Keratinocyte (primary cell): ENCODE results near the gene TXNL4A. TPM values are rescaled to one million over a fixed set of nuclear protein-coding genes. Genes with fewer than 3 reads are reported as not detected.

Experiments used
- DNase-seq: peaks from one replicate; pipeline ENCODE4 v3.0.0-alpha.2; 2011; ENCODE audit warnings: low read depth, missing footprints, low spot score
- FAIRE-seq: peaks from 2 replicates; lab custom pipeline; 2011; peaks lifted over from hg19 to GRCh38; lab: Jason Lieb, UNC
- H2AFZ ChIP-seq: 2 replicates; pipeline ENCODE4 v1.6.0; 2012; ENCODE audit warnings: low read length, control low read depth, inconsistent platforms; ENCODE audit not compliant: control insufficient read depth
- H3K27ac ChIP-seq: 2 replicates; pipeline ENCODE4 v1.5.1; 2011; ENCODE audit warnings: low read length; ENCODE audit not compliant: control insufficient read depth, insufficient read depth
- H3K27me3 ChIP-seq: 3 replicates; pipeline ENCODE4 v1.6.0; 2011; ENCODE audit warnings: low read length; ENCODE audit not compliant: control insufficient read depth, insufficient read depth; ENCODE audit errors: extremely low read depth
- H3K36me3 ChIP-seq, 2 experiments: 2 replicates in 1 of 2; 3 replicates in 1 of 2; pipeline ENCODE4 v1.5.1; 2011; ENCODE audit warnings: low read length in 2 of 2, mild to moderate bottlenecking in 1 of 2; ENCODE audit not compliant: control insufficient read depth in 2 of 2, insufficient read depth in 2 of 2; ENCODE audit errors: extremely low read depth in 1 of 2
- H3K4me1 ChIP-seq: 3 replicates; pipeline ENCODE4 v1.5.1; 2011; ENCODE audit warnings: low read length; ENCODE audit not compliant: control insufficient read depth, insufficient read depth; ENCODE audit errors: extremely low read depth
- H3K4me2 ChIP-seq: 3 replicates; pipeline ENCODE4 v1.6.0; 2011; ENCODE audit warnings: low read depth, low read length; ENCODE audit not compliant: control insufficient read depth, insufficient read depth; ENCODE audit errors: extremely low read depth
- H3K4me3 ChIP-seq, 3 experiments: fragments of 200-600 bp in 1 of 3; sonication (generic) in 1 of 3; 2 replicates in 2 of 3; 3 replicates in 1 of 3; pipeline ENCODE4 v1.5.1; 2011 to 2016; ENCODE audit warnings: low read length in 3 of 3, mild to moderate bottlenecking in 3 of 3, control low read depth in 2 of 3, inconsistent platforms in 1 of 3, low read depth in 1 of 3, mixed read lengths in 1 of 3, mixed run types in 1 of 3, moderate library complexity in 1 of 3; ENCODE audit not compliant: control insufficient read depth in 2 of 3, insufficient read depth in 2 of 3; ENCODE audit errors: extremely low read depth in 1 of 3
- H3K79me2 ChIP-seq: 2 replicates; pipeline ENCODE4 v1.6.0; 2012; ENCODE audit warnings: low read length; ENCODE audit not compliant: control insufficient read depth, insufficient read depth
- H3K9ac ChIP-seq: 3 replicates; pipeline ENCODE4 v1.6.0; 2011; ENCODE audit warnings: low read length; ENCODE audit not compliant: control insufficient read depth, insufficient read depth; ENCODE audit errors: extremely low read depth
- H3K9me1 ChIP-seq: 3 replicates; pipeline ENCODE4 v1.6.0; 2011; ENCODE audit warnings: low read length; ENCODE audit not compliant: control insufficient read depth, insufficient read depth; ENCODE audit errors: extremely low read depth
- H3K9me3 ChIP-seq: 2 replicates; pipeline ENCODE4 v1.5.1; 2012; ENCODE audit warnings: low read depth, low read length; ENCODE audit not compliant: control insufficient read depth
- H4K20me1 ChIP-seq: 3 replicates; pipeline ENCODE4 v1.6.0; 2011; ENCODE audit warnings: low read length; ENCODE audit not compliant: control insufficient read depth, insufficient read depth; ENCODE audit errors: extremely low read depth
- EZH2 ChIP-seq: IDR thresholded peaks from one replicate; pipeline ENCODE4 v1.6.1; 2012; ENCODE audit warnings: inconsistent platforms, mild to moderate bottlenecking, low read length, moderate library complexity
- dilution Hi-C: fragments of 300-500 bp; cut with MboI; formaldehyde crosslinking; loops from one replicate; pipeline ENCODE4 v1.7.0; 2020; ENCODE audit warnings: low sequenced_read_pairs; ENCODE audit not compliant: extremely low pct_ligation_motif_present
- polyA plus RNA-seq, 5 experiments: library from polyadenylated mRNA; depleted of rRNA in 3 of 5; stranded (reverse) in 3 of 5; stranded (forward) in 1 of 5; unstranded in 1 of 5; fragments of >200 nt; gene quantifications; 1 replicate in 1 of 5; 2 replicates in 3 of 5; 3 replicates in 1 of 5; pipeline versions ENCODE4 v1.2.1 to v1.2.3, GENCODE V29; 2011 to 2012; ENCODE audit warnings: missing spikeins in 2 of 5, low read depth in 1 of 5, low replicate concordance in 1 of 5
- TF ChIP-seq, protein P1 (sequence below), 3 experiments: IDR thresholded peaks in 1 of 3; conservative IDR thresholded peaks in 1 of 3; optimal IDR thresholded peaks in 1 of 3; 2 replicates in 2 of 3; 3 replicates in 1 of 3; pipeline versions ENCODE3 to v1.5.1; 2011; ENCODE audit warnings: low read length in 3 of 3, mild to moderate bottlenecking in 3 of 3, moderate library complexity in 2 of 3, control low read depth in 1 of 3, inconsistent platforms in 1 of 3; ENCODE audit not compliant: insufficient read depth in 2 of 3; ENCODE audit errors: extremely low read depth in 1 of 3

Gene TXNL4A
- polyA plus RNA-seq, 1 donor (not counting 4 experiments of a cell fraction or from before 2014, with no cell fraction given), result 142 TPM

DNA sequence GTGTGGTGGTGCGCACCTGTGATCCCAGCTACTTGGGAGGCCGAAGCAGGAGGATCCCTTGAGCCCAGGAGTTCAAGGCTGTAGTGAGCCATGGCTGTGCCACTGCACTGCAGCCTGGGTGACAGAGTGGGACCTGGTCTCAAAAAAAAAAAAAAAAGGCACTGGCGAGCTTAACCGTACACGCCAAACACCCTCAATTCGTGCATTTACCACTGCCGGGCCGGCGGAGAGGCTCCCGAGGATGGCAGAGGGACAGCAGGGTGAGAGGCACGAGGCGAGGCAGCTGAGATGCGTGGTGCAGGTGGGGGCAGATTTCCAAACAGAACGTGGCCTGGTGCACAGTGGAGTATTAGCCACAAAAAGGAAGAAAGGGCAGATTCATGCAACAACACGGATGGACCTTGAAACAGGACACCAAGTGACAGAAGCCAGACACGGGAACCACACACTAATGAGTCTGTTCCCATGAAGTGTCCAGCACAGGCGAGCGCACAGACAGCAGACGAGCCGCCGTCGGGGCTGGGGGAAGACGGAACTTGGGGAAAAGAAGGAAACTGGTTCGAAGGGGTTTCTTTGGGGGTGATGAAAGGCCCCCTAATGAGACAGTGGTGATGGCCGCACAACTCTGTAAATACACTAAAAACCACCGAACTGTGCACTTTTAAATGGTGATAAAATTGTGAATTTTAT lies 64.3 kb downstream of the TXNL4A start:
- Histone ChIP-seq H3K79me2 (peaks cover 42% of the 10 kb centered on the region), H3K4me2 (no peak overlapping the region), H3K9me3 (peaks cover under 1% of the 10 kb centered on the region), H3K9ac (no peak overlapping the region), H3K27ac (no peak overlapping the region), H3K4me3 (no peak overlapping the region), H3K27me3 (no peaks in the 10 kb centered on the region), H4K20me1 (no peaks in the 10 kb centered on the region), H3K36me3 (peaks cover 12 to 16% of the 10 kb centered on the region in 2 experiments), H2AFZ (no peak overlapping the region), H3K4me1 (no peaks in the 10 kb centered on the region), H3K9me1 (no peaks in the 10 kb centered on the region)
- TF ChIP-seq, protein P1, sequence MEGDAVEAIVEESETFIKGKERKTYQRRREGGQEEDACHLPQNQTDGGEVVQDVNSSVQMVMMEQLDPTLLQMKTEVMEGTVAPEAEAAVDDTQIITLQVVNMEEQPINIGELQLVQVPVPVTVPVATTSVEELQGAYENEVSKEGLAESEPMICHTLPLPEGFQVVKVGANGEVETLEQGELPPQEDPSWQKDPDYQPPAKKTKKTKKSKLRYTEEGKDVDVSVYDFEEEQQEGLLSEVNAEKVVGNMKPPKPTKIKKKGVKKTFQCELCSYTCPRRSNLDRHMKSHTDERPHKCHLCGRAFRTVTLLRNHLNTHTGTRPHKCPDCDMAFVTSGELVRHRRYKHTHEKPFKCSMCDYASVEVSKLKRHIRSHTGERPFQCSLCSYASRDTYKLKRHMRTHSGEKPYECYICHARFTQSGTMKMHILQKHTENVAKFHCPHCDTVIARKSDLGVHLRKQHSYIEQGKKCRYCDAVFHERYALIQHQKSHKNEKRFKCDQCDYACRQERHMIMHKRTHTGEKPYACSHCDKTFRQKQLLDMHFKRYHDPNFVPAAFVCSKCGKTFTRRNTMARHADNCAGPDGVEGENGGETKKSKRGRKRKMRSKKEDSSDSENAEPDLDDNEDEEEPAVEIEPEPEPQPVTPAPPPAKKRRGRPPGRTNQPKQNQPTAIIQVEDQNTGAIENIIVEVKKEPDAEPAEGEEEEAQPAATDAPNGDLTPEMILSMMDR (optimal IDR thresholded peaks at IDR 0.05 in 1 of 3, IDR thresholded peaks at IDR 0.05 in 1 of 3, conservative IDR thresholded peaks at IDR 0.05 in 1 of 3; ENCODE audit: extremely low read depth in 1 of 3, insufficient read depth in 2 of 3, low read length in 3 of 3), result no peak
- no peak for TF ChIP-seq EZH2
- DNase-seq (no peak), FAIRE-seq (no peak)
- dilution Hi-C loops, result no loop called here

DNA sequence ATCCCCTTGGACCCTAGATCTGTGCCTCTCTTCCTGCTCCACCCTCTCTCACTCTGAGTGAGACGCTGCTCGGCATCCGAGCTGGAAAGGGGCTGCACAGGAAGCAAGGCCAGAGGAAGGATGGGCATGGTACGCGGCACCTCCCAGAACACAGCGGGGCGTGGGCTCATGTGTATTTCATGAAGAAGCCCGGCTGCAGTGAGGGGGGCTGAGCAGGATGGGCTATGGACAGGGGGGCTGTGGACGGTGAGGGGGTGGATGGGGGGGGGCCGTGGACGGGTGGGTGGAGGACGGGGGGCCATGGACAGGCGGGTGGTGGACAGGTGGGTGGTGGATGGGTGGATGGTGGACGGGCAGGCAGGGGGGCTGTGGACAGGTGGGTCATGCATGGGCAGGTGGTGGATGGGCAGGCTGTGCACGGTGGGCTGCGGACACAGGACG lies 65.4 kb downstream of the TXNL4A start:
- Histone ChIP-seq H3K27me3 (no peaks in the 10 kb centered on the region), H3K4me3 (no peak overlapping the region), H3K9me1 (no peaks in the 10 kb centered on the region), H3K79me2 (peaks cover 33% of the 10 kb centered on the region), H4K20me1 (no peaks in the 10 kb centered on the region), H3K4me2 (no peak overlapping the region), H2AFZ (no peak overlapping the region), H3K27ac (no peak overlapping the region), H3K36me3 (peaks cover 12% of the 10 kb centered on the region in 2 experiments), H3K4me1 (no peaks in the 10 kb centered on the region), H3K9me3 (no peaks in the 10 kb centered on the region), H3K9ac (no peak overlapping the region)
- no peak for FAIRE-seq
- DNase-seq, result no peak
- dilution Hi-C loops, result no loop called here
- no peak for TF ChIP-seq EZH2
- TF ChIP-seq, protein P1 (optimal IDR thresholded peaks at IDR 0.05 in 1 of 3, IDR thresholded peaks at IDR 0.05 in 1 of 3, conservative IDR thresholded peaks at IDR 0.05 in 1 of 3; ENCODE audit: extremely low read depth in 1 of 3, insufficient read depth in 2 of 3, low read length in 3 of 3), result no peak
